Osteoblast (primary cell): ENCODE results near the gene PTHLH. TPM values are rescaled to one million over a fixed set of nuclear protein-coding genes. Genes with fewer than 3 reads are reported as not detected.

Source experiments
- DNase-seq: peaks from one replicate; pipeline ENCODE4 v3.0.0; 2011; ENCODE audit warnings: low spot score, mixed read lengths; ENCODE audit not compliant: insufficient read length; ENCODE audit errors: missing footprints
- H2AFZ ChIP-seq: 2 replicates; pipeline ENCODE4 v1.6.0; 2011; ENCODE audit warnings: mild to moderate bottlenecking, low read length
- H3K27ac ChIP-seq: 2 replicates; pipeline ENCODE4 v1.5.1; 2011; ENCODE audit warnings: mild to moderate bottlenecking, low read depth, low read length, moderate library complexity
- H3K27me3 ChIP-seq: 2 replicates; pipeline ENCODE4 v1.6.0; 2012; ENCODE audit warnings: mild to moderate bottlenecking, control low read depth, inconsistent platforms, low read length, moderate library complexity; ENCODE audit not compliant: insufficient read depth
- H3K36me3 ChIP-seq: 2 replicates; pipeline ENCODE4 v1.5.1; 2011; ENCODE audit warnings: mild to moderate bottlenecking, low read length, control low read depth, moderate library complexity; ENCODE audit not compliant: insufficient read depth
- H3K4me1 ChIP-seq: 2 replicates; pipeline ENCODE4 v1.5.1; 2011; ENCODE audit warnings: mild to moderate bottlenecking, low read length, control low read depth, moderate library complexity; ENCODE audit not compliant: insufficient read depth
- H3K4me2 ChIP-seq: 2 replicates; pipeline ENCODE4 v1.6.0; 2011; ENCODE audit warnings: mild to moderate bottlenecking, low read length; ENCODE audit not compliant: insufficient read depth
- H3K4me3 ChIP-seq: fragments of 200-600 bp; sonication (generic); 3 replicates; pipeline ENCODE4 v1.5.1; 2012; ENCODE audit warnings: mild to moderate bottlenecking, low read length, inconsistent platforms; ENCODE audit not compliant: insufficient read depth
- H3K79me2 ChIP-seq: 2 replicates; pipeline ENCODE4 v1.6.0; 2012; ENCODE audit warnings: mild to moderate bottlenecking, low read length, control low read depth, inconsistent platforms; ENCODE audit not compliant: insufficient read depth
- H3K9me3 ChIP-seq: 2 replicates; pipeline ENCODE4 v1.5.1; 2011; ENCODE audit warnings: low read depth, low read length, control low read depth
- H4K20me1 ChIP-seq: 2 replicates; pipeline ENCODE4 v1.6.0; 2012; ENCODE audit warnings: mild to moderate bottlenecking, low read length, control low read depth; ENCODE audit not compliant: insufficient read depth
- total RNA-seq: library from RNA; depleted of rRNA; stranded (reverse); fragments of >200 nt; gene quantifications from 2 replicates; pipeline ENCODE4 v1.2.3, GENCODE V29; 2012
- TF ChIP-seq, protein P1 (sequence below): IDR thresholded peaks from 2 replicates; pipeline ENCODE4 v1.5.1; 2011; ENCODE audit warnings: mild to moderate bottlenecking, low read depth, low read length, moderate library complexity; ENCODE audit errors: extremely low read depth

PTHLH gene
- total RNA-seq = 2.2 and 3.2 TPM in 2 replicates

- Histone ChIP-seq H3K4me3 (no peak within 1 kb of the TSS), H3K27ac (no peak within 1 kb of the TSS), H3K36me3 (no peaks in the 10 kb centered on the region), H3K4me2 (peak within 1 kb of the TSS; percentile 97), H3K4me1 (peaks cover 18% of the 10 kb centered on the region), H4K20me1 (no peaks in the 10 kb centered on the region), H3K79me2 (no peaks in the 10 kb centered on the region), H3K27me3 (peaks cover 18% of the 10 kb centered on the region), H2AFZ (no peak within 1 kb of the TSS), H3K9me3 (no peaks in the 10 kb centered on the region)
- TF ChIP-seq, protein P1, sequence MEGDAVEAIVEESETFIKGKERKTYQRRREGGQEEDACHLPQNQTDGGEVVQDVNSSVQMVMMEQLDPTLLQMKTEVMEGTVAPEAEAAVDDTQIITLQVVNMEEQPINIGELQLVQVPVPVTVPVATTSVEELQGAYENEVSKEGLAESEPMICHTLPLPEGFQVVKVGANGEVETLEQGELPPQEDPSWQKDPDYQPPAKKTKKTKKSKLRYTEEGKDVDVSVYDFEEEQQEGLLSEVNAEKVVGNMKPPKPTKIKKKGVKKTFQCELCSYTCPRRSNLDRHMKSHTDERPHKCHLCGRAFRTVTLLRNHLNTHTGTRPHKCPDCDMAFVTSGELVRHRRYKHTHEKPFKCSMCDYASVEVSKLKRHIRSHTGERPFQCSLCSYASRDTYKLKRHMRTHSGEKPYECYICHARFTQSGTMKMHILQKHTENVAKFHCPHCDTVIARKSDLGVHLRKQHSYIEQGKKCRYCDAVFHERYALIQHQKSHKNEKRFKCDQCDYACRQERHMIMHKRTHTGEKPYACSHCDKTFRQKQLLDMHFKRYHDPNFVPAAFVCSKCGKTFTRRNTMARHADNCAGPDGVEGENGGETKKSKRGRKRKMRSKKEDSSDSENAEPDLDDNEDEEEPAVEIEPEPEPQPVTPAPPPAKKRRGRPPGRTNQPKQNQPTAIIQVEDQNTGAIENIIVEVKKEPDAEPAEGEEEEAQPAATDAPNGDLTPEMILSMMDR = no peak
- no peak for DNase-seq
These were observed at the start of gene PTHLH for GRCh38 chr12:27972721-27973120. PTHLH (minus strand) TSS chr12:27972733; CDS start chr12:27969494, 3,239 bp downstream.

DNA sequence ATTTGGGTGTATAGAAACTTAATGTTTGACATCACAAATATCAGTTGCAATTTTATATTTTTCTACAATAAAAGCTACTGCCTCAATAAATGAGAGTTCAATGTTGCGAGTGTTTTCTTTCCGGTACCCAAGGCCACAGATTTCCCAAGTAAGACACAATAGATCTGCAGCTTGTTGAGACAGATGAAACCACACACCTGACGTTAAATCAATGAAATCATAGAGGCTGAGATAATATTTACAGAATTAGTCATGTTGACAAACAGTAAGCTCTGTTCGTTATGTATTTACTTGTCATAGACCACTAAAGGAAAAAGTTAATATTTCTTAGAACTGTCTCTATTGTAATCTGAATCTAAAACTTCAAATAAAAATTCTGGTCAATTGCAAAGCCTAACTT, 49.2 kb upstream of the PTHLH start:
- H3K79me2 ChIP-seq = no peaks in the 10 kb centered on the region
- DNase-seq = no peak
- TF ChIP-seq, protein P1 = no peak

GRCh38 chr12:28017873-28018255, 45.3 kb upstream of the PTHLH start:
- TF ChIP-seq, protein P1 = no peak
- Histone ChIP-seq H3K36me3 (no peaks in the 10 kb centered on the region), H3K27ac (no peak overlapping the region), H3K4me3 (no peak overlapping the region), H3K9me3 (no peaks in the 10 kb centered on the region), H3K4me1 (no peaks in the 10 kb centered on the region), H3K4me2 (no peak overlapping the region), H3K27me3 (no peaks in the 10 kb centered on the region), H4K20me1 (no peaks in the 10 kb centered on the region), H2AFZ (no peak overlapping the region), H3K79me2 (no peaks in the 10 kb centered on the region)
- no peak for DNase-seq

More for the DNA sequence above, 49.2 kb upstream of the PTHLH start:
- Histone ChIP-seq H3K4me2 (no peak overlapping the region), H3K9me3 (no peaks in the 10 kb centered on the region), H4K20me1 (no peaks in the 10 kb centered on the region), H2AFZ (no peak overlapping the region), H3K27ac (no peak overlapping the region), H3K4me3 (no peak overlapping the region), H3K36me3 (no peaks in the 10 kb centered on the region), H3K27me3 (no peaks in the 10 kb centered on the region), H3K4me1 (peaks cover 20% of the 10 kb centered on the region)

GRCh38 chr12:28017126-28017872, 44.8 kb upstream of the PTHLH start:
- Histone ChIP-seq H3K27ac (no peak overlapping the region), H3K27me3 (no peaks in the 10 kb centered on the region), H4K20me1 (no peaks in the 10 kb centered on the region), H3K4me2 (no peak overlapping the region), H3K79me2 (no peaks in the 10 kb centered on the region), H3K9me3 (no peaks in the 10 kb centered on the region), H3K4me3 (no peak overlapping the region), H2AFZ (no peak overlapping the region), H3K4me1 (no peaks in the 10 kb centered on the region), H3K36me3 (no peaks in the 10 kb centered on the region)
- DNase-seq = no peak
- TF ChIP-seq, protein P1 = no peak
